Measurements from ENCODE around the gene MLXIP. TPM values are rescaled to one million over a fixed set of nuclear protein-coding genes. Genes with fewer than 3 reads are reported as not detected.

Gene MLXIP
- total RNA-seq, 1 experiment from 2014 or later: 23.2 TPM

GRCh38 chr12:122195405-122195804 is 116.8 kb downstream of the MLXIP start:
- Histone ChIP-seq H3K27ac (no peak overlapping the region), H3K27me3 (no peaks in the 10 kb centered on the region), H3K4me1 (no peaks in the 10 kb centered on the region), H3K36me3 (no peaks in the 10 kb centered on the region), H3K9me3 (replicated peaks) (no peaks in the 10 kb centered on the region), H3K4me3 (no peak overlapping the region)
- no peak for DNase-seq

Other genes with a start within 250 kb of the MLXIP start
- gene HPD, start 219.9 kb upstream of the MLXIP start, total RNA-seq (2014; rRNA removed; shearing (Covaris generic)): not detected in 2 replicates
- gene PSMD9, start 190.0 kb upstream of the MLXIP start, total RNA-seq (2014; rRNA removed; shearing (Covaris generic)): 28.9 and 32.3 TPM in 2 replicates
- gene CFAP251, start 160.2 kb upstream of the MLXIP start, total RNA-seq (2014; rRNA removed; shearing (Covaris generic)): 0.41 and 0.45 TPM in 2 replicates
- 11.1 and 14.4 TPM in 2 replicates for gene BCL7A, start 56.9 kb upstream of the MLXIP start, total RNA-seq (2014; rRNA removed; shearing (Covaris generic))
- gene IL31, start 95.5 kb downstream of the MLXIP start, total RNA-seq (2014; rRNA removed; shearing (Covaris generic)): not detected in 2 replicates
- 0.61 and 0.79 TPM in 2 replicates for gene LRRC43, start 104.4 kb downstream of the MLXIP start, total RNA-seq (2014; rRNA removed; shearing (Covaris generic))
- 0.26 TPM in 1 of 2 replicates, not detected in the other for gene B3GNT4, start 125.0 kb downstream of the MLXIP start, total RNA-seq (2014; rRNA removed; shearing (Covaris generic))
- 61.6 and 64.0 TPM in 2 replicates for gene DIABLO, start 147.3 kb downstream of the MLXIP start, total RNA-seq (2014; rRNA removed; shearing (Covaris generic))
- 24.2 and 25.4 TPM in 2 replicates for gene VPS33A, start 187.7 kb downstream of the MLXIP start, total RNA-seq (2014; rRNA removed; shearing (Covaris generic))